Chondrocyte (in vitro differentiated cells): ENCODE measurements around the gene TSGA10IP. TPM values are rescaled to one million over a fixed set of nuclear protein-coding genes. Genes with fewer than 3 reads are reported as not detected.

Experiments
- DNase-seq: peaks from one replicate; pipeline ENCODE4 v3.0.0; 2021; ENCODE audit warnings: mixed read lengths, low spot score
- H3K27ac Mint-ChIP-seq: one replicate; pipeline ENCODE4 v1.8.0; 2021; ENCODE audit warnings: mild to moderate bottlenecking, moderate library complexity, mixed read lengths; ENCODE audit not compliant: unreplicated experiment
- H3K27me3 Mint-ChIP-seq: 2 replicates; pipeline ENCODE4 v1.8.0; 2021; ENCODE audit warnings: low read depth, mixed read lengths
- H3K36me3 Mint-ChIP-seq: 2 replicates; pipeline ENCODE4 v1.8.0; 2021; ENCODE audit warnings: low read depth, mixed read lengths
- H3K4me1 Mint-ChIP-seq: 2 replicates; pipeline ENCODE4 v1.8.0; 2021; ENCODE audit warnings: low read depth, mild to moderate bottlenecking, mixed read lengths
- H3K4me3 Mint-ChIP-seq: one replicate; pipeline ENCODE4 v1.8.0; 2021; ENCODE audit warnings: mild to moderate bottlenecking, moderate library complexity, mixed read lengths; ENCODE audit not compliant: unreplicated experiment
- H3K9me3 Mint-ChIP-seq: 2 replicates; pipeline ENCODE4 v1.8.0; 2021; ENCODE audit warnings: low read depth, mixed read lengths
- CTCF ChIP-seq: fragments of 200-600 bp; sonication (generic); IDR thresholded peaks from 2 replicates; pipeline ENCODE4 v1.5.0; 2021; ENCODE audit warnings: antibody characterized with exemption, mild to moderate bottlenecking, moderate library complexity
- total RNA-seq: library from RNA; stranded (reverse); gene quantifications from 3 replicates; pipeline ENCODE4 v1.2.1, GENCODE V29; 2021

The TSGA10IP gene
- total RNA-seq, 1 donor from 2014 or later, result not detected

GRCh38 chr11:65932558-65932919 is 12.7 kb upstream of the TSGA10IP start:
- Mint-ChIP-seq H3K27ac (no peak overlapping the region), H3K36me3 (no peaks in the 10 kb centered on the region), H3K27me3 (no peaks in the 10 kb centered on the region), H3K4me1 (peaks cover 3% of the 10 kb centered on the region), H3K4me3 (no peak overlapping the region), H3K9me3 (no peaks in the 10 kb centered on the region)
- no peak for DNase-seq
- peak; percentile 34 for TF ChIP-seq CTCF

- no peaks in the 10 kb centered on the region for H3K27me3 Mint-ChIP-seq
- no peaks in the 10 kb centered on the region for H3K36me3 Mint-ChIP-seq
- no peaks in the 10 kb centered on the region for H3K9me3 Mint-ChIP-seq
- no peak for DNase-seq
- H3K27ac Mint-ChIP-seq, result no peak overlapping the region
- TF ChIP-seq CTCF, result peak; percentile 9
- peaks cover 3% of the 10 kb centered on the region for H3K4me1 Mint-ChIP-seq
- no peak overlapping the region for H3K4me3 Mint-ChIP-seq
Observed at GRCh38 chr11:65934014-65934413, 11.3 kb upstream of the TSGA10IP start.

- TF ChIP-seq CTCF, result no peak
- no peaks in the 10 kb centered on the region for H3K9me3 Mint-ChIP-seq
Observed at GRCh38 chr11:65937766-65938165, 7.5 kb upstream of the TSGA10IP start.

GRCh38 chr11:65941720-65942310 is 3.5 kb upstream of the TSGA10IP start:
- H3K9me3 Mint-ChIP-seq, result no peaks in the 10 kb centered on the region
- DNase-seq, result no peak
- peaks cover 6% of the 10 kb centered on the region for H3K4me1 Mint-ChIP-seq
- no peaks in the 10 kb centered on the region for H3K36me3 Mint-ChIP-seq
- H3K27me3 Mint-ChIP-seq, result no peaks in the 10 kb centered on the region
- H3K4me3 Mint-ChIP-seq, result no peak overlapping the region
- H3K27ac Mint-ChIP-seq, result no peak overlapping the region
- TF ChIP-seq CTCF, result no peak

More at GRCh38 chr11:65937766-65938165, 7.5 kb upstream of the TSGA10IP start:
- DNase-seq, result no peak
- no peaks in the 10 kb centered on the region for H3K27me3 Mint-ChIP-seq
- H3K27ac Mint-ChIP-seq, result no peak overlapping the region
- no peak overlapping the region for H3K4me3 Mint-ChIP-seq
- H3K4me1 Mint-ChIP-seq, result peaks cover 9% of the 10 kb centered on the region
- no peaks in the 10 kb centered on the region for H3K36me3 Mint-ChIP-seq

GRCh38 chr11:65942531-65942930 is 2.7 kb upstream of the TSGA10IP start:
- H3K27me3 Mint-ChIP-seq, result no peaks in the 10 kb centered on the region
- H3K4me3 Mint-ChIP-seq, result no peak overlapping the region
- peaks cover 6% of the 10 kb centered on the region for H3K4me1 Mint-ChIP-seq
- no peak for TF ChIP-seq CTCF
- no peaks in the 10 kb centered on the region for H3K9me3 Mint-ChIP-seq
- H3K27ac Mint-ChIP-seq, result no peak overlapping the region
- no peaks in the 10 kb centered on the region for H3K36me3 Mint-ChIP-seq
- no peak for DNase-seq
